Mesenchymal stem cell (in vitro differentiated cells and primary cell): ENCODE results near the gene SSR4.

ENCODE experiments used
- DNase-seq: peaks from one replicate; pipeline ENCODE4 v3.0.0-alpha.2; 2013
- H2AFZ ChIP-seq: one replicate; pipeline ENCODE4 v1.6.1; 2013; ENCODE audit warnings: low read depth, mild to moderate bottlenecking, control low read depth, inconsistent platforms, low read length, moderate library complexity
- H2AK5ac ChIP-seq: 2 replicates; pipeline ENCODE4 v1.6.1; 2013; ENCODE audit warnings: low read length, moderate library complexity, mild to moderate bottlenecking, inconsistent platforms; ENCODE audit not compliant: severe bottlenecking
- H2BK120ac ChIP-seq: one replicate; pipeline ENCODE4 v1.6.1; 2013; ENCODE audit warnings: low read depth, mild to moderate bottlenecking, inconsistent platforms, low read length, moderate library complexity
- H2BK12ac ChIP-seq, 2 experiments: one replicate each; pipeline ENCODE4 v1.6.1; 2013; ENCODE audit warnings: inconsistent platforms in 2 of 2, low read length in 2 of 2, mild to moderate bottlenecking in 2 of 2, moderate library complexity in 2 of 2, control low read depth in 1 of 2
- H2BK15ac ChIP-seq: one replicate; pipeline ENCODE4 v1.6.1; 2013; ENCODE audit warnings: mild to moderate bottlenecking, low read depth, inconsistent platforms; ENCODE audit not compliant: poor library complexity, severe bottlenecking
- H2BK5ac ChIP-seq: 2 replicates; pipeline ENCODE4 v1.6.1; 2013; ENCODE audit warnings: low read depth, mild to moderate bottlenecking, low read length, control low read depth, inconsistent platforms; ENCODE audit not compliant: poor library complexity, severe bottlenecking
- H3K14ac ChIP-seq, 2 experiments: one replicate each; pipeline ENCODE4 v1.6.1; 2013; ENCODE audit warnings: inconsistent platforms in 2 of 2, low read length in 2 of 2, control low read depth in 1 of 2, mild to moderate bottlenecking in 1 of 2, moderate library complexity in 1 of 2
- H3K18ac ChIP-seq, 2 experiments: one replicate each; pipeline ENCODE4 v1.6.1; 2013; ENCODE audit warnings: inconsistent platforms in 2 of 2, low read length in 2 of 2, control low read depth in 1 of 2, low read depth in 1 of 2, mild to moderate bottlenecking in 1 of 2
- H3K23ac ChIP-seq, 2 experiments: one replicate each; pipeline ENCODE4 v1.6.1; 2013; ENCODE audit warnings: inconsistent platforms in 2 of 2, low read length in 2 of 2, mild to moderate bottlenecking in 2 of 2, moderate library complexity in 2 of 2, control low read depth in 1 of 2
- H3K27ac ChIP-seq: 2 replicates; pipeline ENCODE4 v1.5.1; 2013; ENCODE audit warnings: mild to moderate bottlenecking, moderate library complexity, low read length, control low read depth, inconsistent platforms; ENCODE audit not compliant: poor library complexity, severe bottlenecking
- H3K27me3 ChIP-seq, 2 experiments: 2 replicates each; pipeline versions ENCODE4 v1.6.1 to v1.7.0; 2013; ENCODE audit warnings: low read length in 2 of 2, mild to moderate bottlenecking in 2 of 2, moderate library complexity in 2 of 2, control low read depth in 1 of 2, inconsistent platforms in 1 of 2; ENCODE audit not compliant: control insufficient read depth in 1 of 2, insufficient read depth in 1 of 2
- H3K36me3 ChIP-seq, 2 experiments: 2 replicates each; pipeline versions ENCODE4 v1.6.1 to v1.7.0; 2013; ENCODE audit warnings: low read length in 2 of 2, control low read depth in 1 of 2, inconsistent platforms in 1 of 2, low read depth in 1 of 2, mild to moderate bottlenecking in 1 of 2; ENCODE audit not compliant: insufficient read depth in 2 of 2, control insufficient read depth in 1 of 2
- H3K4ac ChIP-seq, 2 experiments: one replicate each; pipeline ENCODE4 v1.6.1; 2013; ENCODE audit warnings: inconsistent platforms in 2 of 2, low read length in 2 of 2, mild to moderate bottlenecking in 2 of 2, moderate library complexity in 2 of 2, control low read depth in 1 of 2, low read depth in 1 of 2
- H3K4me1 ChIP-seq: 2 replicates; pipeline ENCODE4 v1.6.1; 2013; ENCODE audit warnings: low read depth, low read length, control low read depth; ENCODE audit not compliant: control insufficient read depth, insufficient read depth
- H3K4me2 ChIP-seq: 2 replicates; pipeline ENCODE4 v1.6.1; 2013; ENCODE audit warnings: low read length, mild to moderate bottlenecking, inconsistent platforms; ENCODE audit not compliant: poor library complexity, severe bottlenecking
- H3K4me3 ChIP-seq, 2 experiments: 2 replicates each; pipeline versions ENCODE4 v1.5.1 to v1.7.0; 2013; ENCODE audit warnings: low read length in 2 of 2, mild to moderate bottlenecking in 2 of 2, control low read depth in 1 of 2, low read depth in 1 of 2; ENCODE audit not compliant: insufficient read depth in 1 of 2
- H3K79me1 ChIP-seq: replicated peaks from 2 replicates; pipeline ENCODE4 v1.6.1; 2013; ENCODE audit warnings: mild to moderate bottlenecking, control low read depth, low read length, inconsistent platforms; ENCODE audit not compliant: poor library complexity, severe bottlenecking
- H3K9ac ChIP-seq: 2 replicates; pipeline ENCODE4 v1.7.0; 2013; ENCODE audit warnings: mild to moderate bottlenecking, low read length, moderate library complexity
- H3K9me3 ChIP-seq: 2 replicates; pipeline ENCODE4 v1.7.0; 2013; ENCODE audit warnings: mild to moderate bottlenecking, low read length; ENCODE audit not compliant: control insufficient read depth
- H4K8ac ChIP-seq: one replicate; pipeline ENCODE4 v1.6.1; 2013; ENCODE audit warnings: inconsistent platforms, mild to moderate bottlenecking, low read length, moderate library complexity
- H4K91ac ChIP-seq: one replicate; pipeline ENCODE4 v1.6.1; 2013; ENCODE audit warnings: mild to moderate bottlenecking, low read length, inconsistent platforms
- WGBS: methylation state at CpG from one replicate; pipeline ENCODE4 v1.1.7; 2013; ENCODE audit warnings: mixed read lengths; 5-methylcytosine and 5-hydroxymethylcytosine counted together

The SSR4 gene

DNA sequence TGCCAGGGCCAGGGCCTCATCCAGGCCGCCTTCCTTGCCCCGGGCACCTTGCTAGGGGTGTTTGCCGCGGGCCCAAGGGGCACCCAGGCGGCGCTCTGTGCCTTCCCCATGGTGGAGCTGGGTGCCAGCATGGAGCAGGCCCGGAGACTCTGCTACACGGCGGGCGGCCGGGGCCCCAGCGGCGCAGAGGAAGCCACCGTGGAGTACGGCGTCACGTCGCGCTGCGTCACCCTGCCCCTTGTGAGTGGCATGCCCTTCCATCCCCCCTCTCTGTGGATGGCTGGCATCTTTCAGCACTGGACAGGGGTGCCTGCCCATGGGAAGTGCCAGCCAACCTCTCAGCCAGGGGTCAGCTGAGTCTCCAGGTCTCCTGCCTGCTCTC, 26.8 kb upstream of the SSR4 start:
- Histone ChIP-seq H2AFZ (no peak overlapping the region), H2BK120ac (no peak overlapping the region), H4K91ac (no peak overlapping the region), H3K4ac (no peak overlapping the region), H3K18ac (no peak overlapping the region), H4K8ac (no peak overlapping the region), H3K27me3 (peaks cover 0 to under 1% of the 10 kb centered on the region in 2 experiments), H3K4me2 (no peak overlapping the region), H3K9me3 (no peaks in the 10 kb centered on the region), H3K79me1 (peaks cover 9% of the 10 kb centered on the region), H3K23ac (no peak overlapping the region), H2AK5ac (no peak overlapping the region), H3K4me1 (peaks cover 31% of the 10 kb centered on the region), H2BK5ac (no peak overlapping the region), H3K36me3 (peaks cover 6 to 59% of the 10 kb centered on the region in 2 experiments), H3K9ac (no peak overlapping the region), H2BK15ac (no peak overlapping the region), H3K4me3 (no peak overlapping the region), H3K14ac (no peak overlapping the region), H2BK12ac (no peak overlapping the region), H3K27ac (no peak overlapping the region)
- no peak for DNase-seq
- WGBS = 96% methylated on average over 11 of the region's 20 CpGs

DNA sequence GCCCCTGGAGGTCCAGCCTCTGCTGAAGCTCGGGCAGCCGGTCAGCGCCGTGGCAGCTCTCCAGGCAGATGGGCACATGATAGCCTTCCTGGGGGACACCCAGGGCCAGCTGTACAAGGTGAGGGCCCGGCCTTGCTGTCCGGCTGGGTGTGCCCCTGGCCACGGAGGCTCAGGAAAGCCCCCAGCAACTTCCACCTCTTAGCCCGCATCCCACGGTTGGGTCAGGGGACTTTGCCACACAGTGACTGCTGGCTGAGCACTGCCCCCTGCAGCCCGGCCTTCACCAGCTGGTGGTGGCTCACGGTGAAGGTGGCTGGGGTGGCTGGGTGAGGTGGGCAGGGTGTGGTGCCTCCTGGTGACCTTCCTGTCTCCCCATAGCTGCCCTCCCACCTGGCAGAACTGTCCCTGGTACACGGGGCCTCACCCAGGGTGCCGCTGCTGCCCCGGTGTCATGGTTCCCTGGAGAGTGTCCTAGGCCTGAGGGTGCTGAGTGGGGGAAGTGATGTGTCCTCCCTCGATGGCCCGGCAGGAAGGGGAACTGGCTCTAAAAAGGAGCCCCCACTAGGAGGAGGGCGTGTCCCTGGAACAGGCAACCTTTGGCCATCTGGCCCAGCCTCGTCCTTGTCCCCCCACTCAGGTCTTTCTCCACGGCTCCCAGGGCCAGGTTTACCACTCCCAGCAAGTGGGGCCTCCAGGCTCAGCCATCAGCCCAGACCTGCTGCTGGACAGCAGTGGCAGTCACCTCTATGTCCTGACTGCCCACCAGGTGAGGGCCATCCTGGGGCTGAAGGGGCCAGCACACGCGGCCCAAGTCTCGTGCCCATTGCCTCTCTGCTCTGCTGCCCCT, 25.9 kb upstream of the SSR4 start:
- H3K27me3 ChIP-seq = no peaks in the 10 kb centered on the region
- peaks cover 9% of the 10 kb centered on the region for H3K79me1 ChIP-seq
- no peak overlapping the region for H3K14ac ChIP-seq
- H2BK15ac ChIP-seq = no peak overlapping the region
- H2BK120ac ChIP-seq = no peak overlapping the region
- peaks cover 31% of the 10 kb centered on the region for H3K4me1 ChIP-seq
- H4K91ac ChIP-seq = peak overlapping the region; percentile 39
- H2BK12ac ChIP-seq = no peak overlapping the region
- H3K9ac ChIP-seq = no peak overlapping the region
- H3K9me3 ChIP-seq = no peaks in the 10 kb centered on the region
- no peak overlapping the region for H2AK5ac ChIP-seq
- no peak overlapping the region for H3K4me2 ChIP-seq
- no peak overlapping the region for H3K27ac ChIP-seq
- no peak overlapping the region for H3K4me3 ChIP-seq
- no peak overlapping the region for H4K8ac ChIP-seq
- peaks cover 6 to 68% of the 10 kb centered on the region in 2 experiments for H3K36me3 ChIP-seq
- DNase-seq = no peak
- 94% methylated on average over 16 of the region's 22 CpGs for WGBS
- no peak overlapping the region for H3K18ac ChIP-seq
- H2AFZ ChIP-seq = no peak overlapping the region
- no peak overlapping the region for H3K23ac ChIP-seq
- no peak overlapping the region for H3K4ac ChIP-seq
- H2BK5ac ChIP-seq = no peak overlapping the region

DNA sequence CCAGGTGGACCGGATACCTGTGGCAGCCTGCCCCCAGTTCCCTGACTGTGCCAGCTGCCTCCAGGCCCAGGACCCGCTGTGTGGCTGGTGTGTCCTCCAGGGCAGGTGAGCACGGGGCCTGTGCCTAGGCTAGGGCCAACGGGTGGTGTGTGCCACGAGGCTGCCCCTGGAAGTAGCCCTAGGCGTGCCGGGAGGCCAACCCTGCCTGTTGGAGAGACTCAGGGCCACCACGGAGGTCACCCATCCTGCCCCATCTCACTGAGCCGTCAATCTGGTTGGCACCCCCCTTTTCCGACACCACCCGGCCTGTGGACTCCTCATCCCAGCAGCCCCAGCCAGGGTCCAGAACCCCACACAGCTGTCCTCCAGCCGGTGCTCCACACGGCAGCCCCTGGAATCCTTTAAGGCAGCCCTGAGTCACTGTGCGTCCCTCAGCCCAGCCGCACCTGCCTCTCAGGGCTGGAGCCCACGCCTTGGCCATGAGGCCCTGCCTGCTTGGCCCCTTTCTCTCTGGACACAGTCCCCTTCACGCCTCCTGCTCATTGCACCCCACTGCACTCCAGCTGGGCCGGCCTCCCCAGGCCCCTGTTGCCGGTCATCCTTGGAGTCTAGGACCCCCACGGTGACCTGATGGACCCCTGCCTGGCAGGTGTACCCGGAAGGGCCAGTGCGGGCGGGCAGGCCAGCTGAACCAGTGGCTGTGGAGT, 25.2 kb upstream of the SSR4 start:
- Histone ChIP-seq H2BK12ac (no peak overlapping the region), H4K91ac (no peak overlapping the region), H2BK5ac (no peak overlapping the region), H3K23ac (no peak overlapping the region), H2BK15ac (no peak overlapping the region), H3K18ac (no peak overlapping the region), H2AFZ (no peak overlapping the region), H3K9ac (no peak overlapping the region), H3K4me1 (peaks cover 27% of the 10 kb centered on the region), H3K14ac (no peak overlapping the region), H2BK120ac (no peak overlapping the region), H3K4ac (no peak overlapping the region), H4K8ac (no peak overlapping the region), H2AK5ac (no peak overlapping the region), H3K36me3 (peaks cover 6 to 75% of the 10 kb centered on the region in 2 experiments), H3K9me3 (no peaks in the 10 kb centered on the region), H3K79me1 (peaks cover 8% of the 10 kb centered on the region), H3K4me3 (no peak overlapping the region), H3K4me2 (no peak overlapping the region), H3K27ac (no peak overlapping the region), H3K27me3 (no peaks in the 10 kb centered on the region)
- no peak for DNase-seq
- 96% methylated on average over 16 of the region's 23 CpGs for WGBS

DNA sequence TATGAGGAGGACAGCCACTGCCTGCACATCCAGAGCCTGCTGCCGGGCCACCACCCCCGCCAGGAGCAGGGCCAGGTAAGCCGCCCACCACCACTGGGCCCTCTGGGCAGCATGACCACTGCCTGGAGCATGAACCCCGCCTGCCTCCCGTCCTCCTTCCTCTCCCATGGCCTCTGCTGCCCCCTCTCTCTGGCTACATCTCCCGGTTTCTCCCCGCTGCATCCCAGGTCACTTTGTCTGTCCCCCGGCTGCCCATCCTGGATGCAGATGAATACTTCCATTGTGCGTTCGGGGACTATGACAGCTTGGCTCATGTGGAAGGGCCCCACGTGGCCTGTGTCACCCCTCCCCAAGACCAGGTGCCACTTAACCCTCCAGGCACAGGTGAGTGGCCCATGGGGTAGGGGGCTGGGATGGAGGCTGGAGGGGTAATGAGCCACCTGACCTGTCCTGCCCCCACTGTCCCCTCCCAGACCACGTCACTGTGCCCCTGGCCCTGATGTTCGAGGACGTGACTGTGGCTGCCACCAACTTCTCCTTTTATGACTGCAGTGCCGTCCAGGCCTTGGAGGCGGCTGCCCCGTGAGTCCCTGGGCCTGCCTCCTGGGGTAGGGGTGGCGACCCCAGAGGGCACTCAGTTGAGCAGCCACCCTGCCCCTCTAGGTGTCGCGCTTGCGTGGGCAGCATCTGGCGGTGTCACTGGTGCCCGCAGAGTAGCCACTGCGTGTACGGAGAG, 24.4 kb upstream of the SSR4 start:
- Histone ChIP-seq H3K14ac (no peak overlapping the region), H3K9ac (no peak overlapping the region), H2AFZ (no peak overlapping the region), H3K4me1 (peaks cover 20% of the 10 kb centered on the region), H2BK5ac (no peak overlapping the region), H2BK15ac (no peak overlapping the region), H3K27me3 (no peaks in the 10 kb centered on the region), H3K36me3 (peaks cover 6 to 83% of the 10 kb centered on the region in 2 experiments), H3K4me2 (no peak overlapping the region), H4K8ac (no peak overlapping the region), H3K23ac (no peak overlapping the region), H2BK120ac (no peak overlapping the region), H3K9me3 (no peaks in the 10 kb centered on the region), H4K91ac (no peak overlapping the region), H2AK5ac (no peak overlapping the region), H3K27ac (no peak overlapping the region), H3K79me1 (peaks cover 3% of the 10 kb centered on the region), H3K4ac (no peak overlapping the region), H3K18ac (no peak overlapping the region), H3K4me3 (no peak overlapping the region), H2BK12ac (no peak overlapping the region)
- 90% methylated on average over 22 of the region's 25 CpGs for WGBS
- DNase-seq = no peak
